NCI-H345 treated with DMSO at 0.1 percent for 48 hours (cell line): ENCODE measurements around the gene ADA.

ENCODE experiments used
- DNase-seq: peaks from one replicate; lab custom pipeline; 2025; ENCODE audit not compliant: unreplicated experiment; lab: John Stamatoyannopoulos, UW

ADA gene

GRCh38 chr20:44583157-44583556 lies 68.3 kb downstream of the ADA start:
- DNase-seq = no peak

DNA sequence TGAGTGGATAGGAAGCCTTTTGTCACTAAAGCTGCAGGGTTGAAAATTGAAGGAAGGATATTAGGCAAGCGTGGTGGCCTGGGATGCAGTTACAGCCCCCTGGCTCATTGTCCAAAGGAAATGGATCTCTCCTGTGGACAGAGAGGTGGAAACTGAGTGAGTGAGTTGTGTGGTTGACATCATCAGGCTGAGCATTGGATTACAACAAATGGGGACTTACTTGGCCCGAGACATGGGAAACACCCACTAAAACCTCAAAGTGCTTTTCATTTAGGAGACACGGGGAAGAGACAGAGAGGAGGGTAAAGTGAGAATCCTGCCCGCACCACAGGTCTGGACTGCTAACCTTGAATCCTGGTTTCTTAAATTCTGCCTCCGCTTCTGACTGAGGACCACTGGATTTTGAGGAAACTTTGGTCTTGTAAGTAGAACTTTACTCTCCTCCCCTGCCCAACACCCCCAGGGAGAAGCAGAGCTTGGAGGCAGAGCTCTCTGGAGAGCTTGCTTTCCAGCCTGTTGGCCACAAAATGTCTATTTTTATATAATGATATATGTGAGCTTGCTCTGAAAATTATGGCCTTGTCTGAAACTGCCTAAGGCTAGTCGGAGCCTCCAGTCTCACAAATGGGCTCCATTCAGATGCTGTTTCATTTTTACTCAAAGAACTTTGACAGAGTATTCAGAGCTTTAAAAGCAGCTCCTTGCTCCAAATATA lies 69.0 kb downstream of the ADA start, which contains the start of gene PKIG:
Gene PKIG, plus strand, starts transcription at position 269 of the 715 bp plus-strand sequence. CDS start 31,978 bp downstream, outside the sequence.
- DNase-seq = no peak

DNA sequence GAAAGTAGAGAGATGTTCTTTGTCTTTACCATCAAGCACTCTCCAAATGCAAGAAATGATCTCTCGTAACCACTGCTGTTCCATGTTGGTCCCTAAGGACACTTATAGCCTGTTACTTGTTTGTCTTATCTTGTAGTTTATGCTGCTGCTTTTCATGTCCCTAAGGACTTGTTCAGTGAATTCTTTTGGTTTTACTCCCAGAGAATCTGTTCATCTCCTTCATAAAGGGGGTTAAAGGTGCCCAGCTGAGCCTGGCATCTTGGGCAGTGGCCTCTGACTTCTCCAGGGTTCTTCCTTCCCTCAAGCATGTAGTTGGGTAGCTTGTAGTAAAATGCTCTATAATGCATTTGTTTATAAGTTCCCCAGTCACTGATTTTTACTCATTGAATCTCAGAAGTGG lies 70.0 kb downstream of the ADA start:
- no peak for DNase-seq

GRCh38 chr20:44580581-44581268 lies 70.8 kb downstream of the ADA start:
- no peak for DNase-seq

GRCh38 chr20:44579313-44580081 lies 72.0 kb downstream of the ADA start:
- DNase-seq = no peak

- DNase-seq = no peak
Measured at GRCh38 chr20:44576297-44576696, 75.2 kb downstream of the ADA start.

DNA sequence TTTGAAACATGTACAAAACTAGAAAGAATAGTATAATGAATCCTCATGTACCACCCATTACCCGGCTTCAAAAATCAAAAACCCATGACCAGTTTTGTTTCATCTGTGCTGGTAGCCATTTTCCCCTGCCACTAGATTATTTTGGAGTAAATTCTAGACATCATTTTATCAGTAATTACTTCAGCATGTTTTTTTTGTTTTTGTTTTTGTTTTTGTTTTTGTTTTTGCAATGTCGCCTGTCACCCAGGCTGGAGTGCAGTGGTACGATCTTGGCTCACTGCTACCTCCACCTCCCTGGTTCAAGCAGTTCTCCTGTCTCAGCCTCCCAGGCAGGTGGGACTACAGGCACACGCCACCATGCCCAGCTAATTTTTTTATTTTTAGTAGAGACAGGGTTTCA lies 77.1 kb downstream of the ADA start:
- no peak for DNase-seq

GRCh38 chr20:44573501-44573869 lies 78.0 kb downstream of the ADA start:
- DNase-seq = no peak

DNA sequence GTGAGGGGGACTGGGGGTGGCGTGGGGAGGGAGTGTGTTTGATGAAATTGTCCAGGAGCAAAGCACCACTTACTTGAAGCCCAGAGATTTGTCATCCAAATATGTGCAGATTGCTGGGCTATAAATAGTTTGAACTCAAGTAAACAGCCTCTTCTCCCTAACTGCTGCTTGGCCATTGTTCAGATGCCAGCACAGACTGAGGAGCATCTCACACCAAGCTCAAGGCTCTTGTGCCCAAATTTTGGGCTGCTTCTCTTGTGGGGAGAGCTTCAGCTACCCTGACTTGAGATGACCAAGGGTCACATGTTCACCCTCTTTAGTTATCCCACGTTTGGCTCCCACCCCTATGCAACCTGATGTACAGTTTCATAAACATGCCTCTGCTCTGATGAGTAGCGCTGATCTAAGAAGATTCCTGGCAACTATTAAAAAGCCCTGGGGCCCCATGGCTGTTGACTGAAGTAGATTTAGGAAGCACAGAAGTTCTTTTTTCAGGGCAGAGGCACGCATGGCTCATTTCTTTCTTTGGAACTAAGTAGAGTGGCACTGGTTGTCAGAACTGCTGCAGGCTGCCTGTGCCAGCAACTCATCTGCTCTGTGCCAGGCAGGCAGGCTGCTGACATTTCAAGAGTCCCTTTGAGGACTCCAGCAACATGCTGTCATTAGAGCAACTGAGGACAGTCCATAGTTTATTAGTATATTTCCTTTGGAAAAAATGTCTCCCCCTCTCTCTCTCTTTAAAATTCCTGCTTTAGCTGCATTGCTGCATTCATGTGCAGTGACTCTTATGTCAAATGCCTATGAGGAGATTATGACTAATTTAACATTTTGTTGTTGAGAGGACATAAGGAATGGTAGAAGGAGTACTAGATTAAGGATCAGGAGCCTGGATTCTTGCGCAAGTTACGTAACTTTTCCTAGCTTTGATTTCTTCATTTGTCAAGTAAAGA lies 78.7 kb downstream of the ADA start:
- DNase-seq = no peak

DNA sequence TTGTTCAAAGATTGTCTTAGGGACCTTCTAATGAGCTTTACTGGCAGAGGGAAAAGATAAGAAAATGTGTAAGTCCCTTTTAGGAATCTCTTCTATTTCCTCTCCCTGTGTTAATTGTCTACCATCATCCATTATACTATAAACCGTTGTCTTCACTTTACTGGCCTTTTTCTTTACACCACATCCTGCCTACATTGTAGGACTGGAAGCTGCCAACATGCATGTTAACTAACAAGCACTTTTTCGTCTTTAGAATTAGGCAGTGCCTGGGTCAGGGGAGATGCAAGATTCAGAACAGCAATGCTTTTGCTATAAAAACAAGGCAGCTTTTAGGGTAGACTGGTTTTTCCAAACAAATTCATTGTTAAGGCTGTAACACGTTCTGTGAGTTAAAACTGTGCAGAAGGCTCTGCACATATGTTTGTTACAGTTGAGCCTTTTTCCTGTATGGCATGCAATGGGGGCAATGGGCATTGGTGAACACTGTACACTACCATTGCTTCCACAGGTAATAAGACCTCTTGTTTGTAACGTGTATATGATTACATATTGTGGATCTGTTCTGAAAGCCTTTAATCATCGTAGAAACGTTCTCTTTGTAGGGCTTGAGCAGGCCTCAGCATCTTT lies 80.0 kb downstream of the ADA start:
- DNase-seq = no peak

DNA sequence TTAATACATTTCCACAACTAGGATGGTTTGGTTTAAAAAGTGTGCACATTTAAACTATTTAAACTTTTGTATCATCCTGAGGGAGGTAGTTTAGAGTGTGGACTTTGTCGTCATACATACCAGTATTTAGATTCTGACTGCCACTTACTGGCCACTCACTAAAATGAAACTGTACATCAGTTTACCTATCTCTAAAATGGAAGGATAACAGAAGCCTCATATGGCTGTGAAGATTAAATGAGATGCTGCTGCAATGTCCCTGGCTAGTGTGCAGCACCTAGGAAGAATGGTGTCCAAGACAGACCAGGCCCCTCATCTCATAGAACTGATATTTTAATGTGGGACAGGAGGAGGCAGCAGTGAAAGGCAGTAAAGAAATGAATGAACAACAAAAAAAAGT lies 81.1 kb downstream of the ADA start:
- no peak for DNase-seq
